HepG2 (cell line): ENCODE data around the gene GYS1. TPM values are rescaled to one million over a fixed set of nuclear protein-coding genes. Genes with fewer than 3 reads are reported as not detected.

Source experiments
- ARNT2 ChIP-seq: sonication (generic); formaldehyde crosslinking; IDR thresholded peaks from 2 replicates; pipeline ENCODE4 v1.8.0; 2022; ENCODE audit warnings: mild to moderate bottlenecking, low read depth, missing genetic modification reagents, moderate library complexity
- ARNTL ChIP-seq: sonication (generic); formaldehyde crosslinking; IDR thresholded peaks from 2 replicates; pipeline ENCODE4 v1.4.0; 2020; ENCODE audit warnings: mild to moderate bottlenecking, missing genetic modification reagents
- ERF ChIP-seq: IDR thresholded peaks from 2 replicates; pipeline ENCODE4 v1.6.1; 2018; ENCODE audit warnings: missing biosample characterization, missing genetic modification reagents
- FOXA3 ChIP-seq: IDR thresholded peaks from 2 replicates; pipeline ENCODE4 v1.6.1; 2016; ENCODE audit warnings: missing genetic modification reagents, missing compliant biosample characterization
- HNRNPL ChIP-seq: fragments of 200-400 bp; formaldehyde crosslinking; IDR thresholded peaks from 2 replicates; pipeline ENCODE4 v1.6.1; 2017; ENCODE audit warnings: mild to moderate bottlenecking, low read depth, low read length
- JUND ChIP-seq: sonication (generic); formaldehyde crosslinking; IDR thresholded peaks from 2 replicates; pipeline ENCODE4 v1.8.0; 2022; ENCODE audit warnings: mild to moderate bottlenecking, missing genetic modification reagents
- KLF11 ChIP-seq: IDR thresholded peaks from 2 replicates; pipeline ENCODE4 v1.6.1; 2016; ENCODE audit warnings: missing compliant biosample characterization
- MBNL3 ChIP-seq: fragments of 250-450 bp; sonication (Bioruptor Pico); conservative IDR thresholded peaks from 2 replicates; pipeline ENCODE4 v1.8.0; 2022; ENCODE audit warnings: mild to moderate bottlenecking, inconsistent platforms
- PHF21A ChIP-seq: sonication (generic); formaldehyde crosslinking; IDR thresholded peaks from 2 replicates; pipeline ENCODE4 v1.5.0; 2020; ENCODE audit warnings: mild to moderate bottlenecking, missing genetic modification reagents
- SAP130 ChIP-seq: IDR thresholded peaks from 2 replicates; pipeline ENCODE4 v1.6.1; 2016; ENCODE audit warnings: low read depth
- SP4 ChIP-seq: sonication (generic); formaldehyde crosslinking; IDR thresholded peaks from 2 replicates; pipeline ENCODE4 v1.8.1; 2023; ENCODE audit warnings: mild to moderate bottlenecking, missing genetic modification reagents
- SRSF1 ChIP-seq: fragments of 200-400 bp; formaldehyde crosslinking; optimal IDR thresholded peaks from 2 replicates; pipeline ENCODE3; 2017; ENCODE audit warnings: mild to moderate bottlenecking, low read depth, low read length, moderate library complexity
- ZNF207 ChIP-seq: fragments of 450-650 bp; IDR thresholded peaks from 2 replicates; pipeline ENCODE4 v1.6.1; 2016; ENCODE audit warnings: antibody characterized with exemption, borderline replicate concordance
- ZNF335 ChIP-seq: sonication (generic); formaldehyde crosslinking; IDR thresholded peaks from 2 replicates; pipeline ENCODE4 v1.4.0; 2020; ENCODE audit warnings: missing genetic modification reagents
- ZNF547 ChIP-seq: sonication (generic); formaldehyde crosslinking; IDR thresholded peaks from 2 replicates; pipeline ENCODE4 v1.5.1; 2020; ENCODE audit warnings: mild to moderate bottlenecking, missing genetic modification reagents
- ZNF607 ChIP-seq: sonication (generic); formaldehyde crosslinking; IDR thresholded peaks from 2 replicates; pipeline ENCODE4 v1.5.1; 2020; ENCODE audit warnings: missing genetic modification reagents, mild to moderate bottlenecking, borderline replicate concordance
- ZNF841 ChIP-seq: sonication (generic); formaldehyde crosslinking; IDR thresholded peaks from 2 replicates; pipeline ENCODE4 v1.8.1; 2023; ENCODE audit warnings: missing genetic modification reagents, borderline replicate concordance
- ZNF883 ChIP-seq: sonication (generic); formaldehyde crosslinking; IDR thresholded peaks from 2 replicates; pipeline ENCODE4 v1.5.1; 2020; ENCODE audit warnings: mild to moderate bottlenecking, missing genetic modification reagents; ENCODE audit errors: not compliant biosample characterization
- polyA plus RNA-seq, 8 experiments: library from polyadenylated mRNA; depleted of rRNA in 3 of 8; stranded (reverse) in 7 of 8; unstranded in 1 of 8; fragments of >200 nt; fragmentation: Illumina TruSeq in 4 of 8; extraction: Trizol in 4 of 8; gene quantifications; 2 replicates each; pipeline versions ENCODE4 v1.2.1 to v1.2.3, GENCODE V29; 2011 to 2016; ENCODE audit warnings: low read depth in 4 of 8, missing spikeins in 1 of 8, mixed read lengths in 1 of 8; ENCODE audit not compliant: insufficient read depth in 1 of 8
- total RNA-seq, 5 experiments: library from RNA; depleted of rRNA; stranded (reverse); fragments of >200 nt; fragmentation: Illumina TruSeq; extraction: Trizol; gene quantifications; 2 replicates each; pipeline ENCODE4 v1.2.3, GENCODE V29; 2016; ENCODE audit warnings: low read depth in 1 of 5
- TF ChIP-seq, protein P1 (sequence below): IDR thresholded peaks from 2 replicates; pipeline ENCODE4 v1.6.1; 2018; ENCODE audit warnings: missing genetic modification reagents
- TF ChIP-seq, protein P2 (sequence below): IDR thresholded peaks from 2 replicates; pipeline ENCODE4 v1.6.1; 2012; ENCODE audit warnings: inconsistent platforms
- TF ChIP-seq, protein P3 (sequence below): sonication (generic); formaldehyde crosslinking; IDR thresholded peaks from 2 replicates; pipeline ENCODE4 v1.4.0; 2020; ENCODE audit warnings: mild to moderate bottlenecking, missing genetic modification reagents
- TF ChIP-seq, protein P4 (sequence below), 2 experiments: sonication (generic) in 1 of 2; formaldehyde crosslinking in 1 of 2; IDR thresholded peaks; 2 replicates each; pipeline versions ENCODE4 v1.5.1 to v1.6.1; 2011 to 2020; ENCODE audit warnings: borderline replicate concordance in 1 of 2, low read depth in 1 of 2, low read length in 1 of 2, mild to moderate bottlenecking in 1 of 2, missing genetic modification reagents in 1 of 2, moderate library complexity in 1 of 2

Gene GYS1
- total and polyA plus RNA-seq, 2 of the 13 experiments (the other 11 are each of a cell fraction or from before 2014, with no cell fraction given) = 18.4 to 42.1 TPM

DNA sequence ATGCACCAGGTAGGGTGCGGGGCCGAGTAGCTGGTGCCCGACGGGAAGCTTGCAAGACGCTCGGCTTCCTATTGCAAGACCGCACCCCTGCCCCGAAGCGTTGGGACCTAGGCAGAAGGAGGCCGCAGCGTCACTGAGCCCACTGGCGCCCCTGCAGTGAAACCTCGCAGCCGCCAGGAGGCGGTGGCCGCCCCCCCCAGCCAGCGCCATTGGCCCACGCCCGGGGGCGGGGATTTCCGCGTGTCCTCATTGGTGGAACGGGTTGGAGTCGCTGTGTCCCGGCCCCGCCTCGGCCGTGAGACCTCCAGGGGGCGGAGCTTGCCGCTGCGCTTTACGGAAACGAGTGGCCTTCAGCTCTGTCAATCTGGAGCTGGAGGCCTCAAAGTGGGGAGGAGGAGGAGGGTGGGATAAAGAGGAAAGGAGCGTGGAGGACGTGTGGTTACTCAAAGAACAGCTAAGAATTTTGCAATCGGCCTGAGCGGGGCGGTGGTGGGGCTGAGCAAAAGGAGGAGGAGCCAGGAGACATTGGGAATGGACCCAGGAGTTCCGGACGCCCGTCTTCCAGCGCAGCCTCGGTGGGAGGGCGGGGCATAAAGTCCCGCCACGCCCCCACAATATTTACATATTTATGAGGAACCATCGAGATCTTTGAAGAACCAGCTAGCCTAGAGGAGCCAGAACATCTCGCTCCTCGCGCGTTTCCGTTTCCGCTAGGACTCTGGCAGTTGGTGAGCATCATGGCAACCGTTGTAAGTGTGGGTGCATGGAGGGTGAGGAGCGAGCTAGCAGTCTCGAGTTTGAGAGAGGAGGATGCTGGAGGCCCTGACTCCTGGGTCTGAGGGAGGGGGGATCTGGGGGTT, at the start of gene GYS1, which contains the start of gene RUVBL2 (continued):
- TF ChIP-seq SAP130 (CRISPR knock-in tag) = peak; percentile 73
- no peak for TF ChIP-seq MBNL3
- peak; percentile 99 for TF ChIP-seq SP4
- TF ChIP-seq, protein P1, sequence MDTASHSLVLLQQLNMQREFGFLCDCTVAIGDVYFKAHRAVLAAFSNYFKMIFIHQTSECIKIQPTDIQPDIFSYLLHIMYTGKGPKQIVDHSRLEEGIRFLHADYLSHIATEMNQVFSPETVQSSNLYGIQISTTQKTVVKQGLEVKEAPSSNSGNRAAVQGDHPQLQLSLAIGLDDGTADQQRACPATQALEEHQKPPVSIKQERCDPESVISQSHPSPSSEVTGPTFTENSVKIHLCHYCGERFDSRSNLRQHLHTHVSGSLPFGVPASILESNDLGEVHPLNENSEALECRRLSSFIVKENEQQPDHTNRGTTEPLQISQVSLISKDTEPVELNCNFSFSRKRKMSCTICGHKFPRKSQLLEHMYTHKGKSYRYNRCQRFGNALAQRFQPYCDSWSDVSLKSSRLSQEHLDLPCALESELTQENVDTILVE (CRISPR knock-in tag) = peak; percentile 43; the same call in 1 of the 2 replicates
- no peak for TF ChIP-seq ZNF841
- peak; percentile 84 for TF ChIP-seq ARNT2
- TF ChIP-seq ZNF207 = no peak
- peak; percentile 74; the same call in 1 of the 2 replicates for TF ChIP-seq PHF21A (CRISPR knock-in tag)
- peak; percentile 56; the same call in 1 of the 2 replicates for TF ChIP-seq ARNTL (CRISPR knock-in tag)
- peak; percentile 27; the same call in 1 of the 2 replicates for TF ChIP-seq ZNF547
- TF ChIP-seq HNRNPL = no peak
- TF ChIP-seq ERF (CRISPR knock-in tag) = peak; percentile 72; the same call in 1 of the 2 replicates
- TF ChIP-seq ZNF883 (CRISPR knock-in tag) = peak; percentile 21
- peak; percentile 20 for TF ChIP-seq FOXA3 (CRISPR knock-in tag)
- TF ChIP-seq JUND (CRISPR knock-in tag) = 0 out of 2 replicates have a peak, but pooled peaks have one; percentile 45
- TF ChIP-seq, protein P2, sequence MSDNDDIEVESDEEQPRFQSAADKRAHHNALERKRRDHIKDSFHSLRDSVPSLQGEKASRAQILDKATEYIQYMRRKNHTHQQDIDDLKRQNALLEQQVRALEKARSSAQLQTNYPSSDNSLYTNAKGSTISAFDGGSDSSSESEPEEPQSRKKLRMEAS = peak; percentile 66
- peak; percentile 98; the same call in 1 of the 2 replicates for TF ChIP-seq KLF11
- TF ChIP-seq ZNF607 (CRISPR knock-in tag) = peak; percentile 59
- TF ChIP-seq SRSF1 = peak; percentile 27
- TF ChIP-seq, protein P3, sequence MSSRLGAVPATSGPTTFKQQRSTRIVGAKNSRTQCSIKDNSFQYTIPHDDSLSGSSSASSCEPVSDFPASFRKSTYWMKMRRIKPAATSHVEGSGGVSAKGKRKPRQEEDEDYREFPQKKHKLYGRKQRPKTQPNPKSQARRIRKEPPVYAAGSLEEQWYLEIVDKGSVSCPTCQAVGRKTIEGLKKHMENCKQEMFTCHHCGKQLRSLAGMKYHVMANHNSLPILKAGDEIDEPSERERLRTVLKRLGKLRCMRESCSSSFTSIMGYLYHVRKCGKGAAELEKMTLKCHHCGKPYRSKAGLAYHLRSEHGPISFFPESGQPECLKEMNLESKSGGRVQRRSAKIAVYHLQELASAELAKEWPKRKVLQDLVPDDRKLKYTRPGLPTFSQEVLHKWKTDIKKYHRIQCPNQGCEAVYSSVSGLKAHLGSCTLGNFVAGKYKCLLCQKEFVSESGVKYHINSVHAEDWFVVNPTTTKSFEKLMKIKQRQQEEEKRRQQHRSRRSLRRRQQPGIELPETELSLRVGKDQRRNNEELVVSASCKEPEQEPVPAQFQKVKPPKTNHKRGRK (CRISPR knock-in tag) = no peak
- TF ChIP-seq ZNF335 = no peak
- TF ChIP-seq, protein P4, sequence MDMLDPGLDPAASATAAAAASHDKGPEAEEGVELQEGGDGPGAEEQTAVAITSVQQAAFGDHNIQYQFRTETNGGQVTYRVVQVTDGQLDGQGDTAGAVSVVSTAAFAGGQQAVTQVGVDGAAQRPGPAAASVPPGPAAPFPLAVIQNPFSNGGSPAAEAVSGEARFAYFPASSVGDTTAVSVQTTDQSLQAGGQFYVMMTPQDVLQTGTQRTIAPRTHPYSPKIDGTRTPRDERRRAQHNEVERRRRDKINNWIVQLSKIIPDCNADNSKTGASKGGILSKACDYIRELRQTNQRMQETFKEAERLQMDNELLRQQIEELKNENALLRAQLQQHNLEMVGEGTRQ (IDR thresholded peaks at IDR 0.05; ENCODE audit: low read depth, low read length) = no peak
- TF ChIP-seq, protein P4 (CRISPR knock-in tag; IDR thresholded peaks at IDR 0.05; ENCODE audit: borderline replicate concordance) = no peak
